Activated CD4-positive, alpha-beta T cell treated with anti-CD3 and anti-CD28 coated beads, Interleukin-2, amount 10 ng/mL, durations not matched to agents 24 days and 14 days (primary cell): ENCODE results near the gene SMR3A. TPM values are rescaled to one million over a fixed set of nuclear protein-coding genes. Genes with fewer than 3 reads are reported as not detected.

Experiments used
- DNase-seq: peaks from one replicate; pipeline ENCODE4 v3.0.0; 2022
- H3K27ac Mint-ChIP-seq: one replicate; pipeline ENCODE4 v1.8.0; 2022; ENCODE audit warnings: mild to moderate bottlenecking, mixed read lengths
- H3K27me3 Mint-ChIP-seq: one replicate; pipeline ENCODE4 v1.8.0; 2022; ENCODE audit warnings: mixed read lengths
- H3K36me3 Mint-ChIP-seq: one replicate; pipeline ENCODE4 v1.8.0; 2022; ENCODE audit warnings: low read depth, mild to moderate bottlenecking, mixed read lengths
- H3K4me1 Mint-ChIP-seq: one replicate; pipeline ENCODE4 v1.8.0; 2021; ENCODE audit warnings: mixed read lengths
- H3K4me3 Mint-ChIP-seq: one replicate; pipeline ENCODE4 v1.8.0; 2022; ENCODE audit warnings: mild to moderate bottlenecking, moderate library complexity, mixed read lengths
- H3K9me3 Mint-ChIP-seq: one replicate; pipeline ENCODE4 v1.8.0; 2021; ENCODE audit warnings: mixed read lengths
- intact Hi-C: fragments of 100-400 bp; cut with micrococcal nuclease; formaldehyde crosslinking; loops from one replicate; pipeline ENCODE4 v1.15.1; 2023
- total RNA-seq: library from RNA; stranded (reverse); gene quantifications from 2 replicates; pipeline ENCODE4 v1.2.3, GENCODE V29; 2022

Gene SMR3A
- total RNA-seq = not detected in 2 replicates

DNA sequence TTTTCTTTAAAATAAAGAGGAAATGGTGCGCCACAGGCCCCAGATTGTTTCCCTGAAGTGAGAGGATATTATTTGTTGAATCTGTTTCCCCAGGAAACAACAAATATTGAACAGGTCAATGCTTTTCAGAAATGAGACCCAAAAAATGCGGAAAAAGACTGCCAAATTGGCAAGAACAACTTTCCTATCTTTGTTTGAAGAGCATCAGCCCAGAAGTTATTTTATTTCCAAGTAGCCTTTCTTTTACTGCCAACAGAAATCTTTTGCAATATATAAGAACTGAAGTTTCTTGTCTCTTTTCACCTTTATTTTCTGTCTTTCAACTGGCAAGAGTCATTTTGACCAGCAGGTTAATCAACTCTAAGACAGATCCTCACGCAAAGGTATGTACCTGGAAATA lies at the start of gene SMR3A:
Gene SMR3A (plus strand): TSS at position 301 of the 400 bp plus-strand sequence. CDS start 1,356 bp downstream, outside the sequence.
- intact Hi-C loops = no loop called here
- H3K36me3 Mint-ChIP-seq = no peaks in the 10 kb centered on the region
- no peak within 1 kb of the TSS for H3K4me3 Mint-ChIP-seq
- H3K4me1 Mint-ChIP-seq = no peaks in the 10 kb centered on the region
- H3K27ac Mint-ChIP-seq = no peak within 1 kb of the TSS
- H3K9me3 Mint-ChIP-seq = no peaks in the 10 kb centered on the region
- no peaks in the 10 kb centered on the region for H3K27me3 Mint-ChIP-seq
- DNase-seq = no peak

DNA sequence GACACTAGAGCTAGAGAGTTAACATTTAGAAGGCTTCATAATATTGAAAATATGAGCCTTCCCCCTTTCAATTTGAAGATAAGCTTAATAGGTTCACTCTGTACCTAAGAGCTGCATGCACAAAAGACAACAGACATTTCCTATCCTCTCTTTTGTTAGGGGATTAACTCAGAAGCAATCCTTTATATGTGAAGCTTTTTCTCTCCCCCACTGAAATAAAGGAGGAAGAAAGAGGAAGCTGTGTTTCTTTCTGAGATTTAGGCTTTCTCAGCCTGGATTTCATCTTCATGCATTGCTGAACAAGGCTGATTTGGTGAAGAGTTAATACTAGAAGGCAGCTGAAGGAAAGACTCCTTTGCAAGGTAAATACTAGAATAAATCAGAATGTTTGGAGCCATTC lies 46.8 kb upstream of the SMR3A start:
- Mint-ChIP-seq H3K4me1 (no peaks in the 10 kb centered on the region), H3K9me3 (no peaks in the 10 kb centered on the region), H3K36me3 (no peaks in the 10 kb centered on the region), H3K27me3 (no peaks in the 10 kb centered on the region), H3K4me3 (no peak overlapping the region), H3K27ac (no peak overlapping the region)
- intact Hi-C loops = no loop called here
- DNase-seq = no peak

DNA sequence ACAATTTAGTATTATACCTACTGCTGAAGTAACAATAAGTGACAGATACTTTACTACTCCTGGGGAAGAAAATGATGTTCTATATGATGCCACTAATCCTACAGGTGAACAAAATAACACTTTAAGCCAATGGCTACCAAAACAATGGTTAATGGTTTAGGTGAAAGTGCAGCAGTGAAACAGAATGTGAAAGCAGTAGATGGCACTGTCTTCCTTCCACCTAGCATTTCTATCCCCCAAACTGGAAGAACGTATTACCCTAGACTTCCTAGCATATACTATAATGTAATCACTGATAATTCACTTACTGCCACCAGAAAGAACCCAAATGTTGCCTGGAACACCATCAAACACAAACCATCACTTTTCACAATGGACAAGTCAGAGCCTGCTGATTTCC lies 44.6 kb upstream of the SMR3A start:
- H3K4me3 Mint-ChIP-seq = no peak overlapping the region
- H3K4me1 Mint-ChIP-seq = no peaks in the 10 kb centered on the region
- H3K27me3 Mint-ChIP-seq = no peaks in the 10 kb centered on the region
- no peak for DNase-seq
- H3K36me3 Mint-ChIP-seq = no peaks in the 10 kb centered on the region
- intact Hi-C loops = no loop called here
- H3K9me3 Mint-ChIP-seq = no peaks in the 10 kb centered on the region
- no peak overlapping the region for H3K27ac Mint-ChIP-seq

DNA sequence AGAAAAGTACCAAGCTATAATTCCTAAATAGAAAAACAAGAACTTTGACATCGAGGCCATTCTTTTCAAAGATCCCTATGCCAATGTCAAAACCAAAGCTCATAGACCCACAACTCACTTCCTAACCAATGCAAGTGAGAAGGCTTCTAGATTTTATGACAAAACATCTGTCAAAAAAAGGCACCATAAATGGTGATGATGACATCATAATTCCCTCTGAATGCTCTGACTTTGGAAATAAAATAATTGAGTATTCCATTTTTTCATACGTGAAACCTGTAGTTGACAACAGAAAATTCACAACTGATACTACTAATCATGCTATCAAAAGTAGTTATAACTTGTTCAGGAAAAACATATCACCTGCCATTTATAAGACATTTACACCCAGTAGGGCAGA lies 34.5 kb upstream of the SMR3A start:
- Mint-ChIP-seq H3K9me3 (no peaks in the 10 kb centered on the region), H3K27ac (no peak overlapping the region), H3K27me3 (no peaks in the 10 kb centered on the region), H3K4me1 (no peaks in the 10 kb centered on the region), H3K36me3 (no peaks in the 10 kb centered on the region), H3K4me3 (no peak overlapping the region)
- intact Hi-C loops = no loop called here
- no peak for DNase-seq

DNA sequence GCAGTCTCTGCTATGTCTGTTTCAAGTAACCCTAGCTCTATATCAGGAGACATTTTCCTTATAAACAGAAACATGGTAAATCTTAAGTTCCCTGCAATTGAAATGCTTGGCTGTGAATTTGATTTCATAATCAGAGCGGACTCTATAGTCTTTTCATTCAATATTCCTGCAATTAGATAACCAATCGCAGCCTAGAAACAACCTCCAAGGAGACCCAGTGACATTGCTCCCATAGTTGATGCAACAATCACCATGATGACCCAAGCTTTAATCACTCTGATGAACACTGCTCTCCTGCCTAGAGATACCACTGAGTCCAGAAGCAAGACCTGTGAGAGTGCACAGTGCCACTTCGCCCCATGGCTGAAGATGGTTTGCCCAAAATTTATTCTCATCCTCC lies 25.9 kb upstream of the SMR3A start, which contains the start of gene CABS1:
Gene CABS1 (plus strand): TSS at position 301 of the 400 bp plus-strand sequence. CDS start 59 bp downstream, at position 360.
- no peak for DNase-seq
- no peaks in the 10 kb centered on the region for H3K27me3 Mint-ChIP-seq
- no peaks in the 10 kb centered on the region for H3K4me1 Mint-ChIP-seq
- H3K9me3 Mint-ChIP-seq = no peaks in the 10 kb centered on the region
- intact Hi-C loops = no loop called here
- no peak within 1 kb of the TSS for H3K4me3 Mint-ChIP-seq
- no peaks in the 10 kb centered on the region for H3K36me3 Mint-ChIP-seq
- H3K27ac Mint-ChIP-seq = no peak within 1 kb of the TSS

DNA sequence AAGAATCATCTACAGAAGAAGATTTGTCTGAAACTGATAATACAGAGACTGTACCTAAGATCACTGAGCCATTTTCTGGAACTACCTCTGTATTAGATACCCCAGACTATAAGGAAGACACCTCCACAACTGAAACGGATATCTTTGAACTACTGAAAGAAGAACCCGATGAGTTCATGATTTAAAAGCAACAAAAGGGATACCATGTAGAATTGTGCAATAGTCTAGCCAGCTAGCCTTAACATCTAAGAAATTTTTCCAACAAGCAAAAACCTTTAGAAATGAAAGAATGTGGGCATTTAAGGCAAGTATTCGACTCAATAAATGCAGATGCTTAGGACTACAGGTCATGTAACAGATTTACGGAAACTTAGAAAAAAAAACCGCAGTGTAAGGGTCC lies 24.5 kb upstream of the SMR3A start:
- intact Hi-C loops = no loop called here
- Mint-ChIP-seq H3K27ac (no peak overlapping the region), H3K27me3 (no peaks in the 10 kb centered on the region), H3K4me1 (no peaks in the 10 kb centered on the region), H3K9me3 (no peaks in the 10 kb centered on the region), H3K36me3 (no peaks in the 10 kb centered on the region), H3K4me3 (no peak overlapping the region)
- DNase-seq = no peak

DNA sequence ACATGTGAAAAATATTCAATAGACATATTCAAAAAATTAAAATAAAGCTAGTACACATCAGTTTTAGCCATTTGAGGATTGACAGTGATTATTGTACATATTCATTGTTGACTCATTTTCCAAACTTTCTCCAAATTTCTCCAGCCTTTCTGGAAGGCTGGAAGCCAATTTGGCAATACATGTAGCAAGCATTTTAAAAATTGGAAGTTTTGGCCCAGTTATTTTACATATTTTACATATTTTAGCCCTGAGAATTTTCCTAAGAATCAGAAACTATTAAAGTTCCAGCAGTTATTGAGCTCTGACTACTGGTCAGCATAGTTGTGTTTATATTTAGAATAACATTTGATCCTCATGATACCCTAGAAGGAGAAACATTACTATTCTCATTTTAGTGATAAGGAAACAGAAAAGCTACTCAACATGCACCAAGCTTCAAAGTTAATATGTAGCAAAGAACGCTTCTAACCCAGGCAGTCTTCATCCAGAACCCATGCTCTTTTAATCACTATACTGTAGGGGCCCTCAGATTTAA lies 22.6 kb upstream of the SMR3A start:
- Mint-ChIP-seq H3K4me1 (no peaks in the 10 kb centered on the region), H3K36me3 (no peaks in the 10 kb centered on the region), H3K27me3 (no peaks in the 10 kb centered on the region), H3K27ac (no peak overlapping the region), H3K4me3 (no peak overlapping the region), H3K9me3 (no peaks in the 10 kb centered on the region)
- DNase-seq = no peak
- intact Hi-C loops = no loop called here

DNA sequence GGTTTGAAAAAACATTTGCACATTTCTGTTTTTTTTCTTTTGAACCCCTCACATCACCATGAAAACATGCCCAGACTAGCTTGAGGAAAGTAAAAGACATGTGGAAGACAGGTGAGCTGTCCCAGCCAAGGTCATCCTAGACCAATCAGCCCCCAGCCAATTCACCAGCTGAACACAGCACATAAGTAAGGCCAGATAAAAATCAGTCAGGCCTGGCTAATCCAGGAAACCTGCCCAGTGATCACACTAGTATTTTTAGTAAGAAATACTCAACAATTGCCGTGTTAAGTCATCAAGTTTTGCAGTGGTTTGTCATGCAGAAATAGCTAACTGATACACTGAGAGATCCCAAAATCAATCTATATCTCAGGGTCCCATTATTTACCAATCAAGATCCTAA lies 4.4 kb upstream of the SMR3A start:
- Mint-ChIP-seq H3K27ac (no peak overlapping the region), H3K4me1 (no peaks in the 10 kb centered on the region), H3K9me3 (no peaks in the 10 kb centered on the region), H3K36me3 (no peaks in the 10 kb centered on the region), H3K27me3 (no peaks in the 10 kb centered on the region), H3K4me3 (no peak overlapping the region)
- no peak for DNase-seq
- intact Hi-C loops = no loop called here

DNA sequence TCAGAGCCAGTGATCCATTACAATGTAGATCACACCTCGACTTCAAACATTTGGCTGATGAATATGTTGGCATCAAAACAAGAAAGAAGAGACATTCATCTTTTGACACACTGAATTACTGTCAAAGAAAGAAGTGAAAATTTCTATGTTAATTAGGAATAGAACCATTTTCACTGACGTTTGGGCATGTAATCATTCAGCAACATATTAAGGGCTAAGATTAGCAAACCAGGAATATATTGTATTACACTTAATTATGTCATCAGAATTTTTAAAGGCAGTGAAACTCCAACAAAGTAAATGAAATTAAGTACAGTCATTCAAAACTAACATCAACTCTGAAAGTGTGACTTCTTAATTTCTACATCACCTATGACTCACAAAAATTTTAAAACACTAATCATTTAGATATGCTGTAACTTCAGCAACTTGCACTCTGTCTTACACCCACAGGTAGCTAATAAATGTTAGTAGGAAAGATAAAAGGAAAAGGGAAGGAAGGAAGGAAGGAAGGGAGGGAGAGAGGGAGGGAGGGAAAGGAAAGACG lies 1.4 kb upstream of the SMR3A start:
- H3K27ac Mint-ChIP-seq = no peak overlapping the region
- H3K36me3 Mint-ChIP-seq = no peaks in the 10 kb centered on the region
- no peak for DNase-seq
- intact Hi-C loops = no loop called here
- H3K9me3 Mint-ChIP-seq = no peaks in the 10 kb centered on the region
- H3K4me1 Mint-ChIP-seq = no peaks in the 10 kb centered on the region
- H3K27me3 Mint-ChIP-seq = no peaks in the 10 kb centered on the region
- no peak overlapping the region for H3K4me3 Mint-ChIP-seq

DNA sequence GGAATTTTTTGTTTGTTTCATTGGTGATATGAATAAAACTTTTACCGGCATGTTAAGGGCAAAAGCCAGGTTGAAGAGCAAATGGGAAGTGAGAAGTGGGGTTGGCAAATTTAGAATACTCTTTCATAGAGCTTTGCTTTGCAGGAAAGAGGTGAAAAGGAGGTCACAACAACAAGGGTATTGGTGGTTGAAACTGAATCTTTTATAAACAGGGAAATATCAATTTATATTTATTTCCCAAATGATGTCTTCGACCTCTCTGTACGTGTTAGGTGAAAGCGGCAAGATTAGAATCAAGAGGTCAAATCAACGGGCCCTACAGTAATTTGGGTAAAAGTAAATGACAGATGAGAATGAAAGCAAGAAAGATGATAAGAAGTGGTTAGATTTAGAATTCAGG lies 3.4 kb downstream of the SMR3A start:
- no peaks in the 10 kb centered on the region for H3K27me3 Mint-ChIP-seq
- no peak overlapping the region for H3K27ac Mint-ChIP-seq
- H3K4me1 Mint-ChIP-seq = no peaks in the 10 kb centered on the region
- H3K36me3 Mint-ChIP-seq = no peaks in the 10 kb centered on the region
- intact Hi-C loops = no loop called here
- no peak overlapping the region for H3K4me3 Mint-ChIP-seq
- no peak for DNase-seq
- no peaks in the 10 kb centered on the region for H3K9me3 Mint-ChIP-seq

DNA sequence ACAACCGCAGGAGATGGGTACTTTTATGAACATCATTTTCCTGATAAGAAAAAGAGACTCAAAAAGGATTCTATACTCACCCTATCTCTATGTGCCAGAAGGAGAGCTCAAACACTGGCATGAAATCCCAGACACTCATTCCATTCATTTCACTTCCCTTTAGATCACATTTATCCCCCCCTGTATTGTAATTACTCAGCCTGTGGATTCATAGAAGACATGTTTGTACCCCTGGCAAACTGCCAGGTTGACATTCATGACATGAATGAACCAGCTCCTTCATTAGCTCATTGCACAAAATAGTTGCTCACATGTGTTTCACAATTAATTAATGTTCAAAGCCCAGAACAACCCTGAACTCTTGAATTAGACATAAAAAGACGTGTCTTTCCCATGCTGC lies 4.9 kb downstream of the SMR3A start:
- Mint-ChIP-seq H3K4me3 (no peak overlapping the region), H3K36me3 (no peaks in the 10 kb centered on the region), H3K27me3 (no peaks in the 10 kb centered on the region), H3K4me1 (no peaks in the 10 kb centered on the region), H3K27ac (no peak overlapping the region), H3K9me3 (no peaks in the 10 kb centered on the region)
- DNase-seq = no peak
- intact Hi-C loops = no loop called here

DNA sequence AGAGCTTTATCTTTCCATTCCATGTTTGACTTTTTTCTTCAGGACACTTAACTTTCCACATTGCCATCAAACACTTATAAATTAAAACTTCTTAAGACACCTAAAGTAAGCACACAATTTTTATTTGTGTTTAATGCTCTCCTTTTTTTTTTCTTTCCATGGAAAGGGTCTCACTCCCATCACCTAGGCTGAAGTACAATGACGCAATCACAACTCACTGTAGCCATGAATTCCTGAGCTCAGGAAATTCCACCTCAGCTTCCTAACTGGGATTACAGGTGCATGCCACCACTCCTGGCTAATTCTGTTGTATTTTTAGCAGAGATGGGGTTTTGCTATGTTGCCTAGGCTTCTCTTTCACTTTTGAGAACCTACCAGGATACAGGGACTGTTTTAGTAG lies 7.3 kb downstream of the SMR3A start:
- no peaks in the 10 kb centered on the region for H3K9me3 Mint-ChIP-seq
- no peak overlapping the region for H3K27ac Mint-ChIP-seq
- no peaks in the 10 kb centered on the region for H3K36me3 Mint-ChIP-seq
- intact Hi-C loops = no loop called here
- H3K27me3 Mint-ChIP-seq = no peaks in the 10 kb centered on the region
- H3K4me3 Mint-ChIP-seq = no peak overlapping the region
- no peak for DNase-seq
- no peaks in the 10 kb centered on the region for H3K4me1 Mint-ChIP-seq

DNA sequence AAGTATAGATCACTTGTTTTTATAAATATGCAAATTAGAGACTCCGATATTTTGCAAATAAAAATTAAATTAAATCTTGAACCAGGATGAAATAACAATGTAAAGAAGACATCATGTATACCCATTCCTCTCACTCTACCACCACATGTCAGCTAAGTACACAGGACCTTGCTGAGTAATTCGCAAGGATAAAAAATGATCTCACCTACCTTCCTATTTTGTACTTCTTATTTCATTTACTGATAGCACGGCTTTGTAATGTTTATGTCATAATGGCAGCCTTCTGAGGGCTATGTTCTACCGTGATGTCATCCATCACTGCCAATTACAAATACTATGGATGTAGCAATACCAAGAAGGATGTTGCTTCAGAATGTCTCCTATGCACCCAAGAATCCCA lies 11.4 kb downstream of the SMR3A start:
- intact Hi-C loops = no loop called here
- Mint-ChIP-seq H3K4me3 (no peak overlapping the region), H3K36me3 (no peaks in the 10 kb centered on the region), H3K4me1 (no peaks in the 10 kb centered on the region), H3K9me3 (no peaks in the 10 kb centered on the region), H3K27me3 (no peaks in the 10 kb centered on the region), H3K27ac (no peak overlapping the region)
- DNase-seq = no peak

DNA sequence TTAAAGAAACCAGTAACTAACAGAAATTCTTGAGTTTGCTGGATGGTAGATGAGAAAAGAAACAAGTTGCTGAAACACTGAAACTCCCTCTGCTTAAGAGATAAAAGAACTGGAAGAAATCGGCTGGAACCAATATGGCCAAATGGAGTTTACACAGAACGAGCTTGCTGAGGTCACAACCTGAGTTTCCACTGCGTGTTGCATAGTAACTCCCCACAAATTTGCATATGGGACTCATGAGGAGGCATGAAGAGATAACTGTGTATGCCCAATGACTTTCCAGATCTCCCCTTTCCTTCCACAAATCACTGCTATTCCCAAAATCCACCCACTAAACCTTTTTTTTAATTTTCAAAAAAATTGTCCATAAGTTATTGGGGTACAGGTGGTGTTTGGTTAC lies 12.2 kb downstream of the SMR3A start:
- Mint-ChIP-seq H3K4me3 (no peak overlapping the region), H3K36me3 (no peaks in the 10 kb centered on the region), H3K27me3 (no peaks in the 10 kb centered on the region), H3K9me3 (no peaks in the 10 kb centered on the region), H3K27ac (no peak overlapping the region), H3K4me1 (no peaks in the 10 kb centered on the region)
- DNase-seq = no peak
- intact Hi-C loops = no loop called here

DNA sequence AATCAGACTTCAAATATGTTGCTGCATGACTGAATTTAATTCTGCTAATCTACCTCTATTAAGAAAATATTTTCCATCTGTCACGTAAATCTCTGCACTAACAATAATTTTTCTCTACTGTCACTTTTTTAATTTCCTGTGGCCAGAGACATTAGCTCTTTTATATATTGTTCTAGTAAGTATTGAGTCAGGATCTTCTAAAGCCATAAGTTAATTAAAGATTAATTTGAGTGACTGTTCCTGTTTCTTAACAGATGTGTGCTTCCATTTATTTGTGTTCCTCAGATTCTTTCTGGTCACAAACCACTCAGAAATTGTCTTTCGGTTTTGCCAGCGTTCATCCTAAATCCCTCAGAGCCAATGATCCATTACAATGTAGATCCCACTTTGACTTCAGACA lies 20.0 kb downstream of the SMR3A start:
- H3K36me3 Mint-ChIP-seq = no peaks in the 10 kb centered on the region
- H3K27me3 Mint-ChIP-seq = no peaks in the 10 kb centered on the region
- H3K4me3 Mint-ChIP-seq = no peak overlapping the region
- no peaks in the 10 kb centered on the region for H3K9me3 Mint-ChIP-seq
- no peak for DNase-seq
- H3K27ac Mint-ChIP-seq = no peak overlapping the region
- no peaks in the 10 kb centered on the region for H3K4me1 Mint-ChIP-seq
- intact Hi-C loops = no loop called here
